Stimulated activated CD8-positive, alpha-beta memory T cell treated with anti-CD3 and anti-CD28 coated beads, Interleukin-12 subunit alpha, Interleukin-12 subunit beta, amount 100 ng/mL, for 24 hours (primary cell): Measurements from ENCODE around the gene DES.
"Not testable (repeated sequence)": the region's sequence is repeated elsewhere in the genome, so short reads cannot be mapped to it uniquely, and the experiment has no call there.

ENCODE experiments used
- DNase-seq: peaks from one replicate; pipeline ENCODE4 v3.0.0-alpha.2; 2020; ENCODE audit errors: extremely low read depth

Gene DES

GRCh38 chr2:219418155-219419011 lies at the start of gene DES:
DES (plus strand) TSS chr2:219418377; CDS start chr2:219418463, 86 bp downstream.
- DNase-seq = no peak

DNA sequence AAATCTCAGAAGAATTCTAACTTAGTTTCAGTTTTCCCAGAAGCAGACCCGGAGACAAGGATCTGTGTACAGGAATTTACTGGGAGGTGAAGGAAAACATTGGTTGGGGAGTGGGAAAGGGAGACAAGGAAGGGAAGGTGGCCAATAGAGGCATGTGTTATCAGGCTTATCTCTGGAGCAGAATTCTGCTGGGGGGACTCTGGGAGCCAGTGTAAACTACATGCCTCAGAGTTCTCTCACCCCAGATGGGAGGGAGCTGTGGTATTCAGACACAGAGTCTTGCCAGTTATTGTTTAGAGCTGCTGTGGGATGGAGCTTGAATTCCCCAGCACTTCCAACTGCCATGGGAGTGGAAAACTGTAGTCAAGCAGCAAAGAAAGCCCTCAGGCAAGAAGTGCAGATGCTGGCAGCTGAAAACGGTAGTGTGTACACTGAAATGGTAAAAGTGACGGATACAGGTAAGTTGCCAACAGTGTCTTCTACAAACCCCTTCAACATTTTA lies 49.4 kb upstream of the DES start:
- DNase-seq = no peak

- no peak for DNase-seq
Observed at GRCh38 chr2:219369447-219369861, 48.7 kb upstream of the DES start.

GRCh38 chr2:219378163-219378851 lies 39.9 kb upstream of the DES start:
- no peak for DNase-seq

DNA sequence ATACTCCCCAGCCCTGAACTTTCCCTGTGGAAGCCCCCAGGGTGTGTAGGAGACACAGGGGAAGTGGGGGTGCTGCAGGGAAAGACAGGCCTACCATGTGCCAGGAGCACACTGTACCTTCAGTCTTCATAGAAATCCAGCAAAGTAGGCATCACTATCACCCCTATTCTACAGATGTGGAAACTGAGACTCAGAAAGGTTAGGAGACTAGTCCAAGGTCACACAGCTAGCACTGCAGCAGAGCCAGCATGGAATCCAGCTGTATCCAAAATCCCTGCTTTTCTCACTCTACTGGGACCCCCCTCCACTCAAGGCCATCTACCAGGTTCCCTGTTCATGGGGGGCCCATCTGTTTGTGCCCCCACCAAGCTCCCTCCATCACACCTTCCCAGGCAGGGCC lies 37.3 kb upstream of the DES start:
- no peak for DNase-seq

GRCh38 chr2:219381448-219381847 lies 36.7 kb upstream of the DES start:
- no peak for DNase-seq

DNA sequence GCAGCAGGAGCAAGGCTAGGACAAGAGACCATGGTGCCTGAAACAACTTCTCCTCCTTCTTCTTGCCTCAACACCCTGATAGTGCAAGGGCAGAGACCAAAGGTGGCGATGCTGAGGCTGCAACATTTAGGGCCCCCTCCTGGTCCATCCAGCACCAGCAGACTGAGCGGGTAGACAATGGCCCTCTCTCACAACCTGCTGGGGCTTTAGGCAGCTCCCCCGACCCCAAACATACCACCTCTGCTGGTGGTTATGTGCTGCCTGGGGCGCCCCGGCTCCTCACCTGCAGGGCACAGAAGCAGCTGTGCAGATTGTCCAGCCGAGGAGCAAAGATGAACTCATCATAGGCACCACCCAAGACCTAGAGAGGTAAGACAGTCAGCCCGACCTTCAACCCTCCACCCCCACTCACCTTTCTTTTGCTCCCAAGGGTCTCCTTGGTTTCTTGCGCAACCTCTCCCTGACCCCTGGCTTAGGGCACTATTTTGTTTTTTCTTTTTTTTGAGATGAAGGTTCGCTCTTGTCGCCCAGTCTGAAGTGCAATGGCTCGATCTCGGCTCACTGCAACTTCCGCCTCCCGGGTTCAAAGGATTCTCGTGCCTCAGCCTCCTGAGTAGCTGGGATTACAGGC lies 34.0 kb upstream of the DES start:
- no peak for DNase-seq

GRCh38 chr2:219384859-219385258 lies 33.3 kb upstream of the DES start:
- DNase-seq = no peak

GRCh38 chr2:219385958-219386520 lies 32.1 kb upstream of the DES start:
- no peak for DNase-seq

GRCh38 chr2:219386532-219387280 lies 31.5 kb upstream of the DES start:
- DNase-seq = no peak

DNA sequence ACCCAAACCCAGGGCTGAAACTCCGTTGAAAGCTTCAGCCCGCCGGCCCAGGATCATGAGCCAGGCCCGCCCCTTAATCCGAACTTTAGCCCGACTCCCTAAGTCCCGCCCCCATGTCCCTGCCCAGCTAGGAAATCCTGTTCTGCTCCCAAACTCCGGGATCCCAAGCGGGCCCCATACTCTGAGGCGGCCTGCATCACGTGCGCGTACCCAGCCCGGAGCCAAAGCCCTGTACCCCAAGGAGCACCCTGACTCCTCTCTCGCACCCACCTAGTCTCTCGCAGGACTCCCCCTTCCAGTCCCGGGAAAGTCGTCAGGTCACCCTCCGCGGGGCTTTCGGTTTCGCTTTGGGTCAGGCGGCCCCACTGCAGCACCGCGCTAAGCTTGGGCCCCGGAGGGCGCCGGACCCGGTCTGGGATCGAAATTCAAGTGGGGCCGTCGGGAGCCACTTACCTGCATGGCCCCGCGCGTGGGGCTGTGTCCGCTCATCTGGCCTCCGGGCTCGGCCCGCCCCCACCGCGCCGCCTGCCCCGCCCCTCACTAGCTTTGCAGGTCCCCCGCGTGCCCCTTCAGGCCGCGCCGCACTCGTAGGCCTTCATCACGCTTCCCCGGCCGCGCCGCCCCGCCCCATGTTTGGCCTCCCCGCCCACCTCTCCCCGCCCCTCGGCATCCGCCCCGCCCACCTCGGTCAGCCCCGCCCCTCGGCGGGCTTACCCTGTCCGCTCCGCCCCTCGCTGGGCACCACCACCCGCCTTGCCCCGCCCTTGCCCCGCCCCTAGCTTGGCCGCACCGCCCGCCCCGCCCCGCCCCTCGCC lies 30.7 kb upstream of the DES start, which contains the start of gene DNPEP:
Gene DNPEP (minus strand): TSS at position 607 of the 815 bp plus-strand sequence. CDS start 118 bp downstream, at position 489.
- peak; percentile 85 for DNase-seq

DNA sequence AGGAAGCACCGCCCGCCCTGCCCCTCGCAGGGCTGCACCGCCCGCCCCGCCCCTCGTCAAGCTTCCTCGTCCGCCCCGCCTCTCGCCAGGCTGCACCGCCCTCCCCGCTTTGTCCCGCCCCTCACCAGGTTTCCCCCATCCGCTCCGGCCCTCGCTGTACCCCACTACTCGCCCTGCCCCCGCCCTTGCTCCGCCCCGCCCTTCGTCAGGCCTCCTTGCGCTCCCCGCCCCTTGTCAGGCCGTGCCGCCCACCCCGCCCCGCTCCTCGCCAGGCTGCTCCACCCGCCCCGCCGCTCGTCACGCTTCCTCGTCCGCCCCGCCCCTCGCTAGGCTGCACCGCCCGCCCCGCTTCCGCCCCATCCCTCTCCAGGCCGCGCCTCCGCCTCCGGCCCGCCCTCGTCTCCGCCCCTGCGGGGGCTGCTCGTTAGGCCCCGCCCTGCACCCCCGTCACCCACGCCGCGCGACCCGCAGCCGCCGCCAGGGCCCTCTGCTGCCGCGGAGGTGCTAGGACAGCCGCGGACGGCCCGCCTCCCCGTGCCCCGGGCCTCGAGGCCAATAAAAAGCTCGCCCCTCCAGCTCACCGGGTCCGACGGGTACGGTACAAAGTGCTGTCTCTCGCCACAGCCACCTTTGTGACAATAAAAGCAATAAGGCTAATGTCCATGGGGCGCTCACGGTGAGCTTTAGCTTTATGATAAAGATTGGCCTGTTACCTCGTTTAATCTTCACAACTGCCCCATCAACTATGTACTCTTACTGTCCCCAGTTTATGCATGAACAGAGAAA lies 29.9 kb upstream of the DES start:
- peak; percentile 97 for DNase-seq

- no peak for DNase-seq
Observed at GRCh38 chr2:219388907-219389156, 29.3 kb upstream of the DES start.

GRCh38 chr2:219392754-219393153 lies 25.4 kb upstream of the DES start:
- no peak for DNase-seq

DNA sequence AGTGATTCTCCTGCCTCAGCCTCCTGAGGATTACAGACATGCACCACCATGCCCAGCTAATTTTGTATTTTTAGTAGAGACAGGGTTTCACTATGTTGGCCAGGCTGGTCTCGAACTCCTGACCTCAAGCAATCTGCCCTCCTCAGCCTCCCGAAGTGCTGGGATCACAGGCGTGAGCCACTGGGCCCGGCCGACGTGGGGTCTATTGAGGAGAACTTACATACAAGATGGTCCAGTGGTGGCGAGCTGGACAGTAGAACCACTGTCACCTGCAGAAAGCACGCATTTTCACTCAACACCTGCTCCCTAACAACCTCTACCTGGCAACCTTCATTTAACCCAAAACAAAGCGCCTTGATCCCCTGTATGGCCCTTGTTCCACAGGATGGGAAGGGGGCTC lies 23.1 kb upstream of the DES start:
- DNase-seq = not testable (repeated sequence)

GRCh38 chr2:219395609-219396008 lies 22.6 kb upstream of the DES start:
- no peak for DNase-seq

- DNase-seq = no peak
Observed at GRCh38 chr2:219396863-219397457, 21.2 kb upstream of the DES start.

- no peak for DNase-seq
Observed at GRCh38 chr2:219398721-219399363, 19.3 kb upstream of the DES start.
